Naive B cell (primary cell): ENCODE data around the gene ARHGAP24. TPM values are rescaled to one million over a fixed set of nuclear protein-coding genes. Genes with fewer than 3 reads are reported as not detected.

Source experiments
- ATAC-seq, 2 donors: fragments of 150-1000 bp; cut with Tn5 transposase; 2 replicates each; pipeline ENCODE4 v1.10.0; 2021; ENCODE audit warnings: low read depth in 2 of 2, mild to moderate bottlenecking in 2 of 2, moderate library complexity in 2 of 2
- DNase-seq: peaks from one replicate; pipeline ENCODE4 v3.0.0; 2022
- H3K27ac Mint-ChIP-seq, 6 donors: one replicate each; pipeline ENCODE4 v1.8.0; 2020 to 2022; ENCODE audit warnings: mild to moderate bottlenecking in 6 of 6, mixed read lengths in 6 of 6, moderate library complexity in 5 of 6, inconsistent platforms in 2 of 6
- H3K27me3 Mint-ChIP-seq, 3 donors: one replicate each; pipeline ENCODE4 v1.8.0; 2021 to 2022; ENCODE audit warnings: mixed read lengths in 3 of 3, mild to moderate bottlenecking in 1 of 3
- H3K36me3 Mint-ChIP-seq, 2 donors: one replicate each; pipeline ENCODE4 v1.8.0; 2020 to 2022; ENCODE audit warnings: mixed read lengths in 2 of 2, inconsistent platforms in 1 of 2, mild to moderate bottlenecking in 1 of 2
- H3K4me1 Mint-ChIP-seq, 3 donors: one replicate each; pipeline ENCODE4 v1.8.0; 2020 to 2022; ENCODE audit warnings: mixed read lengths in 3 of 3, inconsistent platforms in 1 of 3, mild to moderate bottlenecking in 1 of 3, moderate library complexity in 1 of 3
- H3K4me3 Mint-ChIP-seq, 8 donors: one replicate each; pipeline ENCODE4 v1.8.0; 2020 to 2022; ENCODE audit warnings: mild to moderate bottlenecking in 8 of 8, mixed read lengths in 8 of 8, moderate library complexity in 8 of 8, inconsistent platforms in 2 of 8
- H3K9me3 Mint-ChIP-seq, 7 donors: one replicate each; pipeline ENCODE4 v1.8.0; 2020 to 2022; ENCODE audit warnings: mixed read lengths in 7 of 7, mild to moderate bottlenecking in 5 of 7, inconsistent platforms in 2 of 7, moderate library complexity in 1 of 7
- polyA plus RNA-seq, 6 donors: library from polyadenylated mRNA; unstranded; fragments of 300-500 nt; fragmentation: Illumina TruSeq; gene quantifications; one replicate each; pipeline ENCODE4 v1.2.3, GENCODE V29; 2021; ENCODE audit warnings: low read depth in 6 of 6

The ARHGAP24 gene
- 100 to 1,000 TPM in 4 of 6 donors, 10 to 100 TPM in 2; 32.0 to 136 (median 109) TPM for polyA plus RNA-seq

GRCh38 chr4:85474818-85475630 lies at the start of gene ARHGAP24:
Gene ARHGAP24 (plus strand): TSS chr4:85475150.
- H3K9me3 Mint-ChIP-seq = no peaks in the 10 kb centered on the region

GRCh38 chr4:85426366-85426765 lies 48.6 kb upstream of the ARHGAP24 start:
- peaks cover 7 to 20% (median 8%) of the 10 kb centered on the region in 3 donors for H3K4me1 Mint-ChIP-seq
- peaks cover 0 to 23% (median 7%) of the 10 kb centered on the region in 3 donors for H3K27me3 Mint-ChIP-seq
- H3K27ac Mint-ChIP-seq = no peak overlapping the region
- peaks cover 0 to 2% (median 0%) of the 10 kb centered on the region in 7 donors for H3K9me3 Mint-ChIP-seq
- DNase-seq = no peak
- H3K4me3 Mint-ChIP-seq = no peak overlapping the region
- no peaks in the 10 kb centered on the region for H3K36me3 Mint-ChIP-seq
- ATAC-seq = no peak

More at GRCh38 chr4:85474818-85475630, at the start of gene ARHGAP24:
- DNase-seq = peak; percentile 89
- Mint-ChIP-seq H3K27me3 (peaks cover 0 to 4% (median 0%) of the 10 kb centered on the region in 3 donors), H3K36me3 (peaks cover 0 to 5% of the 10 kb centered on the region in 2 donors), H3K4me1 (peaks cover 49 to 59% (median 49%) of the 10 kb centered on the region in 3 donors), H3K27ac (peak within 1 kb of the TSS; percentile 98 to 99 (median 98)), H3K4me3 (peak within 1 kb of the TSS; percentile 93 to 100 (median 98))
- ATAC-seq = peak; percentile 90 to 96

- Mint-ChIP-seq H3K27ac (no peak overlapping the region), H3K9me3 (peaks cover 0 to 2% (median 0%) of the 10 kb centered on the region in 7 donors), H3K4me1 (peaks cover 7 to 20% (median 8%) of the 10 kb centered on the region in 3 donors), H3K27me3 (peaks cover 0 to 28% (median 7%) of the 10 kb centered on the region in 3 donors), H3K36me3 (no peaks in the 10 kb centered on the region), H3K4me3 (no peak overlapping the region)
- DNase-seq = no peak
- no peak for ATAC-seq
These were observed 47.8 kb upstream of the ARHGAP24 start for GRCh38 chr4:85427123-85427522.

- DNase-seq (no peak), ATAC-seq (no peak)
- Mint-ChIP-seq H3K27me3 (peaks cover 4 to 50% (median 22%) of the 10 kb centered on the region in 3 donors), H3K9me3 (no peaks in the 10 kb centered on the region), H3K4me3 (no peak overlapping the region), H3K36me3 (no peaks in the 10 kb centered on the region), H3K4me1 (peaks cover 0 to 4% (median 0%) of the 10 kb centered on the region in 3 donors), H3K27ac (peak overlapping the region in 1 of 6 donors; percentile 39)
These were observed 44.7 kb upstream of the ARHGAP24 start for GRCh38 chr4:85430226-85430625.

- H3K36me3 Mint-ChIP-seq = no peaks in the 10 kb centered on the region
- peak overlapping the region in 1 of 6 donors; percentile 39 for H3K27ac Mint-ChIP-seq
- ATAC-seq (no peak), DNase-seq (no peak)
- no peak overlapping the region for H3K4me3 Mint-ChIP-seq
- no peaks in the 10 kb centered on the region for H3K4me1 Mint-ChIP-seq
- peaks cover 4 to 50% (median 22%) of the 10 kb centered on the region in 3 donors for H3K27me3 Mint-ChIP-seq
- H3K9me3 Mint-ChIP-seq = no peaks in the 10 kb centered on the region
These were observed 44.3 kb upstream of the ARHGAP24 start for GRCh38 chr4:85430697-85431096.

GRCh38 chr4:85431156-85431555 lies 43.8 kb upstream of the ARHGAP24 start:
- no peak overlapping the region for H3K4me3 Mint-ChIP-seq

GRCh38 chr4:85431881-85432485 lies 43.0 kb upstream of the ARHGAP24 start:
- Mint-ChIP-seq H3K4me1 (no peaks in the 10 kb centered on the region), H3K36me3 (no peaks in the 10 kb centered on the region), H3K9me3 (peaks cover 0 to 4% (median 0%) of the 10 kb centered on the region in 7 donors), H3K27me3 (peaks cover 4 to 57% (median 22%) of the 10 kb centered on the region in 3 donors), H3K4me3 (no peak overlapping the region), H3K27ac (peak overlapping the region in 1 of 6 donors; percentile 43)
- ATAC-seq (no peak), DNase-seq (no peak)

More at GRCh38 chr4:85431156-85431555, 43.8 kb upstream of the ARHGAP24 start:
- H3K36me3 Mint-ChIP-seq = no peaks in the 10 kb centered on the region
- H3K27ac Mint-ChIP-seq = peak overlapping the region in 1 of 6 donors; percentile 13
- DNase-seq (no peak), ATAC-seq (no peak)
- peaks cover 4 to 51% (median 22%) of the 10 kb centered on the region in 3 donors for H3K27me3 Mint-ChIP-seq
- no peaks in the 10 kb centered on the region for H3K9me3 Mint-ChIP-seq
- H3K4me1 Mint-ChIP-seq = no peaks in the 10 kb centered on the region

- Mint-ChIP-seq H3K4me1 (peaks cover 8 to 42% (median 21%) of the 10 kb centered on the region in 3 donors), H3K4me3 (peak overlapping the region in 1 of 8 donors; percentile 54), H3K27ac (peak overlapping the region in 1 of 6 donors; percentile 24), H3K36me3 (peaks cover 0 to 1% of the 10 kb centered on the region in 2 donors), H3K27me3 (no peaks in the 10 kb centered on the region), H3K9me3 (peaks cover 0 to 3% (median 0%) of the 10 kb centered on the region in 7 donors)
- DNase-seq (no peak), ATAC-seq (no peak)
These were observed 29.8 kb upstream of the ARHGAP24 start for GRCh38 chr4:85445050-85445639.

GRCh38 chr4:85446141-85446861 lies 28.6 kb upstream of the ARHGAP24 start:
- H3K36me3 Mint-ChIP-seq = no peaks in the 10 kb centered on the region
- H3K4me3 Mint-ChIP-seq = no peak overlapping the region
- peak overlapping the region in 1 of 6 donors; percentile 47 for H3K27ac Mint-ChIP-seq
- H3K4me1 Mint-ChIP-seq = peaks cover 8 to 42% (median 21%) of the 10 kb centered on the region in 3 donors
- DNase-seq (no peak), ATAC-seq (no peak)
- H3K27me3 Mint-ChIP-seq = no peaks in the 10 kb centered on the region
- no peaks in the 10 kb centered on the region for H3K9me3 Mint-ChIP-seq

GRCh38 chr4:85448906-85449890 lies 25.8 kb upstream of the ARHGAP24 start:
- Mint-ChIP-seq H3K4me3 (peak overlapping the region in 7 of 8 donors; percentile 30 to 88 (median 69)), H3K4me1 (peaks cover 8 to 38% (median 20%) of the 10 kb centered on the region in 3 donors), H3K27me3 (no peaks in the 10 kb centered on the region), H3K27ac (peak overlapping the region; percentile 3 to 84 (median 52)), H3K36me3 (no peaks in the 10 kb centered on the region), H3K9me3 (no peaks in the 10 kb centered on the region)
- peak; percentile 61 to 84 for ATAC-seq
- DNase-seq = peak; percentile 23

- no peak for DNase-seq
- H3K27me3 Mint-ChIP-seq = no peaks in the 10 kb centered on the region
- no peaks in the 10 kb centered on the region for H3K36me3 Mint-ChIP-seq
- no peak overlapping the region for H3K4me3 Mint-ChIP-seq
- ATAC-seq = no peak
- H3K4me1 Mint-ChIP-seq = peaks cover 14 to 37% (median 30%) of the 10 kb centered on the region in 3 donors
- peak overlapping the region in 1 of 6 donors; percentile 3 for H3K27ac Mint-ChIP-seq
- H3K9me3 Mint-ChIP-seq = no peaks in the 10 kb centered on the region
These were observed 22.8 kb upstream of the ARHGAP24 start for GRCh38 chr4:85452058-85452731.
